HepG2 (cell line): ENCODE data around the gene P2RX6. TPM values are rescaled to one million over a fixed set of nuclear protein-coding genes. Genes with fewer than 3 reads are reported as not detected.

Experiments
- ATAC-seq: fragments of 200-7000 bp; cut with Tn5 transposase; 3 replicates; pipeline ENCODE4 v1.9.1; 2020; ENCODE audit warnings: mild to moderate bottlenecking, moderate library complexity
- BruUV-seq: library from RNA; stranded (reverse); fragments of 400-500 nt; replicated peaks from 2 replicates; lab custom pipeline; 2021; lab: Mats Ljungman, UMichigan
- CTCF ChIA-PET: fragments of 300-600 bp; formaldehyde crosslinking; extraction: SDS; loops from one replicate; lab custom pipeline; 2021; ENCODE audit warnings: low total read pairs, inconsistent platforms, low intra/inter-chr PET ratio; lab: Yijun Ruan, JAX
- POLR2A ChIA-PET: fragments of 350-600 bp; sonication (Branson Sonifier 250); formaldehyde crosslinking; loops from one replicate; lab custom pipeline; 2020; ENCODE audit warnings: antibody characterized with exemption, inconsistent platforms; lab: Yijun Ruan, JAX
- DNase-seq: peaks from one replicate; pipeline ENCODE4 v3.0.0-alpha.2; 2015; ENCODE audit warnings: low spot score
- FAIRE-seq: peaks from 3 replicates; lab custom pipeline; 2011; peaks lifted over from hg19 to GRCh38; lab: Jason Lieb, UNC
- H2AFZ ChIP-seq: one replicate; pipeline ENCODE4 v1.6.1; 2011; ENCODE audit warnings: low read length, inconsistent platforms
- H3K27ac ChIP-seq: fragments of 300-600 bp; 3 replicates; pipeline ENCODE4 v1.8.0; 2011; ENCODE audit warnings: mixed run types, mild to moderate bottlenecking, mixed read lengths, low read length, inconsistent platforms; ENCODE audit not compliant: insufficient read depth; ENCODE audit errors: extremely low read length
- H3K27me3 ChIP-seq, 2 experiments: fragments of 200-600 bp in 1 of 2; 2 replicates in 1 of 2; 3 replicates in 1 of 2; pipeline versions ENCODE4 v1.6.0 to v1.8.0; 2011; ENCODE audit warnings: low read length in 2 of 2, mild to moderate bottlenecking in 2 of 2, moderate library complexity in 2 of 2, inconsistent platforms in 1 of 2; ENCODE audit not compliant: insufficient read depth in 2 of 2, control insufficient read depth in 1 of 2
- H3K36me3 ChIP-seq, 2 experiments: fragments of 200-600 bp in 1 of 2; replicated peaks in 1 of 2; 2 replicates in 1 of 2; 3 replicates in 1 of 2; pipeline versions ENCODE4 v1.5.1 to v1.8.0; 2011; ENCODE audit warnings: low read length in 2 of 2, inconsistent platforms in 1 of 2; ENCODE audit not compliant: insufficient read depth in 2 of 2, control insufficient read depth in 1 of 2
- H3K4me1 ChIP-seq: 2 replicates; pipeline ENCODE4 v1.5.1; 2012; ENCODE audit warnings: low read length, inconsistent platforms; ENCODE audit not compliant: insufficient read depth
- H3K4me2 ChIP-seq: 2 replicates; pipeline ENCODE4 v1.6.0; 2011; ENCODE audit warnings: low read depth, low read length, inconsistent platforms
- H3K4me3 ChIP-seq, 3 experiments: fragments of 200-600 bp in 1 of 3; sonication (generic), shearing (Covaris generic) in 1 of 3; replicated peaks in 1 of 3; 2 replicates each; pipeline ENCODE4 v1.5.1; 2011 to 2016; ENCODE audit warnings: low read length in 3 of 3, inconsistent platforms in 2 of 3, low read depth in 2 of 3, mild to moderate bottlenecking in 2 of 3, control low read depth in 1 of 3, mixed read lengths in 1 of 3; ENCODE audit not compliant: insufficient read depth in 1 of 3
- H3K79me2 ChIP-seq: one replicate; pipeline ENCODE4 v1.6.1; 2011; ENCODE audit warnings: low read length, inconsistent platforms; ENCODE audit not compliant: insufficient read depth
- H3K9ac ChIP-seq: 2 replicates; pipeline ENCODE4 v1.6.0; 2011; ENCODE audit warnings: mild to moderate bottlenecking, low read depth, low read length, inconsistent platforms; ENCODE audit not compliant: insufficient read depth
- H3K9me3 ChIP-seq: 2 replicates; pipeline ENCODE4 v1.5.1; 2012; ENCODE audit warnings: mild to moderate bottlenecking, low read length
- H4K20me1 ChIP-seq: 2 replicates; pipeline ENCODE4 v1.6.0; 2011; ENCODE audit warnings: inconsistent platforms, mild to moderate bottlenecking, low read length, moderate library complexity; ENCODE audit not compliant: insufficient read depth
- HMGXB4 ChIP-seq, 2 experiments: sonication (generic) in 1 of 2; formaldehyde crosslinking in 1 of 2; IDR thresholded peaks; 2 replicates each; pipeline versions ENCODE4 v1.4.0 to v1.6.1; 2018 to 2020; ENCODE audit warnings: missing genetic modification reagents in 2 of 2, borderline replicate concordance in 1 of 2, low read depth in 1 of 2, mild to moderate bottlenecking in 1 of 2, missing biosample characterization in 1 of 2
- HNF1B ChIP-seq: sonication (generic); formaldehyde crosslinking; IDR thresholded peaks from 2 replicates; pipeline ENCODE4 v1.5.1; 2020; ENCODE audit warnings: mild to moderate bottlenecking, moderate library complexity, missing genetic modification reagents
- PAWR ChIP-seq: sonication (generic); formaldehyde crosslinking; IDR thresholded peaks from 2 replicates; pipeline ENCODE4 v1.4.0; 2020; ENCODE audit warnings: missing genetic modification reagents, mild to moderate bottlenecking, borderline replicate concordance
- POLR2G ChIP-seq: fragments of 200-400 bp; formaldehyde crosslinking; IDR thresholded peaks from 2 replicates; pipeline ENCODE4 v1.6.1; 2018; ENCODE audit warnings: mild to moderate bottlenecking, low read depth, low read length, moderate library complexity
- SCMH1 ChIP-seq: sonication (generic); formaldehyde crosslinking; IDR thresholded peaks from 2 replicates; pipeline ENCODE4 v1.9.0; 2021; ENCODE audit warnings: missing genetic modification reagents, mild to moderate bottlenecking, borderline replicate concordance
- SP4 ChIP-seq: sonication (generic); formaldehyde crosslinking; IDR thresholded peaks from 2 replicates; pipeline ENCODE4 v1.8.1; 2023; ENCODE audit warnings: mild to moderate bottlenecking, missing genetic modification reagents
- ZNF143 ChIP-seq: sonication (generic); formaldehyde crosslinking; IDR thresholded peaks from 2 replicates; pipeline ENCODE4 v1.4.0; 2020; ENCODE audit warnings: missing genetic modification reagents
- ZNF484 ChIP-seq: sonication (generic); formaldehyde crosslinking; IDR thresholded peaks from 2 replicates; pipeline ENCODE4 v1.5.1; 2020; ENCODE audit warnings: mild to moderate bottlenecking, low read depth, missing genetic modification reagents, borderline replicate concordance
- ZNF83 ChIP-seq: sonication (generic); formaldehyde crosslinking; IDR thresholded peaks from 2 replicates; pipeline ENCODE4 v1.4.0; 2020; ENCODE audit warnings: missing genetic modification reagents, mild to moderate bottlenecking, borderline replicate concordance
- WGBS: methylation state at CpG from one replicate; pipeline ENCODE4 v1.1.6; 2017; ENCODE audit warnings: low lambda C conversion rate; 5-methylcytosine and 5-hydroxymethylcytosine counted together
- in situ Hi-C: cut with HindIII; loops from 2 replicates; pipeline ENCODE4 v1.10.0; 2017; ENCODE audit warnings: low pct_unique_long_range_greater_than_20kb; ENCODE audit not compliant: extremely low pct_ligation_motif_present
- intact Hi-C: fragments of 100-400 bp; cut with micrococcal nuclease; formaldehyde crosslinking; loops from one replicate; pipeline ENCODE4 v1.10.0; 2022; ENCODE audit not compliant: unreplicated experiment
- polyA plus RNA-seq, 8 experiments: library from polyadenylated mRNA; depleted of rRNA in 3 of 8; stranded (reverse) in 7 of 8; unstranded in 1 of 8; fragments of >200 nt; fragmentation: Illumina TruSeq in 4 of 8; extraction: Trizol in 4 of 8; gene quantifications; 2 replicates each; pipeline versions ENCODE4 v1.2.1 to v1.2.3, GENCODE V29; 2011 to 2016; ENCODE audit warnings: low read depth in 4 of 8, missing spikeins in 1 of 8, mixed read lengths in 1 of 8; ENCODE audit not compliant: insufficient read depth in 1 of 8
- total RNA-seq, 5 experiments: library from RNA; depleted of rRNA; stranded (reverse); fragments of >200 nt; fragmentation: Illumina TruSeq; extraction: Trizol; gene quantifications; 2 replicates each; pipeline ENCODE4 v1.2.3, GENCODE V29; 2016; ENCODE audit warnings: low read depth in 1 of 5
- TF ChIP-seq, protein P1 (sequence below): IDR thresholded peaks from 2 replicates; pipeline ENCODE4 v1.6.1; 2016; ENCODE audit warnings: control low read depth

Gene P2RX6
- total and polyA plus RNA-seq, 2 of the 13 experiments (the other 11 are each of a cell fraction or from before 2014, with no cell fraction given) = 0.04 to 0.12 TPM

DNA sequence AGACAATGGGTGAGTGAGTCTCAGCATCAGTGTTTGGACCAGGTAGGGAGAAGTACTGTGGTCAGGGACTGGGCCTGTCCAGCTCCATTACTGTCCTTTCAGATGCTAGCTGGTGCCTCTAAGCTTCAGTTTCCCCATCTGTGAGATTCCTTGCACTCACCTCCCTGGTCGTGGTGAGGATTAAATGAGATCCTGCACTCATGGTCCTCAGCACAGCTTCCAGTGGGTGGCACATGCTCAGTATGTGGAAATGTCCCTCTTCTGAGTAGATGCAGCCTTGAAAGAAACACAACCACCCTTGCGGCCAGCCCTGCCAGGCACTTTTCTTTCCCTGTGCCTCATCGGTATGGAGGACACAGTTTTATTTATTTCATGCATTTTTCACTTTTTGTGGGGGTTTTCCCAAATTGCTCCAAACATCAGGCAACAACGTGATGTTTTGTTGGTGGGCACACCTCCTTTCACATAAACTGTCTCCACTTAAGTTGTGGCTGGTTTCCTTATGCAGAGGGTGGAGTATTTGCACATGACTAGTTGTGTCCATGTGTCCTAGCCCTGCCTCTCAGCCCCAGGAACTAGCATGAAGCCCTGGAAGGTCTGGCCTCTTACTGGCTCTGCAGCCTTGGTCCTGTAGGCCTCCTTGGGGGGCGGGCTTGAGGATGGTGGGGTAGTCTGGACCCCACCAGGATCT lies 31.7 kb upstream of the P2RX6 start:
- Histone ChIP-seq H3K27me3 (no peaks in the 10 kb centered on the region; a peak in 1 of 5 replicates), H3K4me1 (peaks cover 39% of the 10 kb centered on the region), H2AFZ (no peak overlapping the region), H3K9me3 (0 out of 2 replicates have a peak, but pooled peaks cover 4% of the 10 kb centered on the region), H4K20me1 (no peaks in the 10 kb centered on the region), H3K9ac (peak overlapping the region; percentile 79), H3K79me2 (peaks cover 11% of the 10 kb centered on the region), H3K4me2 (peak overlapping the region; percentile 97), H3K36me3 (peaks cover 0 to 15% of the 10 kb centered on the region in 2 experiments; a peak in 4 of 5 replicates), H3K27ac (no peak overlapping the region), H3K4me3 (peak overlapping the region; percentile 67 to 98 (median 83); a peak in 5 of 6 replicates)
- ATAC-seq = no peak
- TF ChIP-seq HMGXB4 (CRISPR knock-in tag; IDR thresholded peaks at IDR 0.05; ENCODE audit: borderline replicate concordance in 1 of 2, low read depth in 1 of 2) = no peak
- TF ChIP-seq SP4 = no peak
- no peak for TF ChIP-seq PAWR (CRISPR knock-in tag)
- TF ChIP-seq SCMH1 (CRISPR knock-in tag) = no peak
- no peak for TF ChIP-seq ZNF484 (CRISPR knock-in tag)
- TF ChIP-seq, protein P1, sequence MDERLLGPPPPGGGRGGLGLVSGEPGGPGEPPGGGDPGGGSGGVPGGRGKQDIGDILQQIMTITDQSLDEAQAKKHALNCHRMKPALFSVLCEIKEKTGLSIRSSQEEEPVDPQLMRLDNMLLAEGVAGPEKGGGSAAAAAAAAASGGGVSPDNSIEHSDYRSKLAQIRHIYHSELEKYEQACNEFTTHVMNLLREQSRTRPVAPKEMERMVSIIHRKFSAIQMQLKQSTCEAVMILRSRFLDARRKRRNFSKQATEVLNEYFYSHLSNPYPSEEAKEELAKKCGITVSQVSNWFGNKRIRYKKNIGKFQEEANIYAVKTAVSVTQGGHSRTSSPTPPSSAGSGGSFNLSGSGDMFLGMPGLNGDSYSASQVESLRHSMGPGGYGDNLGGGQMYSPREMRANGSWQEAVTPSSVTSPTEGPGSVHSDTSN (CRISPR knock-in tag) = no peak
- TF ChIP-seq ZNF83 (CRISPR knock-in tag) = no peak
- TF ChIP-seq ZNF143 (CRISPR knock-in tag) = no peak
- no peak for TF ChIP-seq HNF1B (CRISPR knock-in tag)
- TF ChIP-seq POLR2G = no peak
- no peak for DNase-seq
- intact Hi-C loops (no loop called here), in situ Hi-C loops (no loop called here)
- no peak for FAIRE-seq
- ChIA-PET POLR2A (interaction anchor here (2.0 to 4.3 kb wide), 4 partner anchors 12 to 26 kb away, joined by 5 to 45 read pairs (median 39); partner anchors contain the start of gene THAP7), CTCF (no interaction called here)
- BruUV-seq = no TSS peak
- 69% methylated on average over 4 of the region's 5 CpGs for WGBS
